Uterus (tissue), 4 donors: ENCODE measurements around the gene TCF19. TPM values are rescaled to one million over a fixed set of nuclear protein-coding genes. Genes with fewer than 3 reads are reported as not detected.

Experiments
- DNase-seq, 2 donors: peaks; one replicate each; pipeline ENCODE4 v3.0.0-alpha.2; 2019 to 2020
- H3K27ac ChIP-seq, 2 donors: fragments of 200-600 bp; sonication (generic); 1 replicate in 1 of 2; 2 replicates in 1 of 2; pipeline ENCODE4 v1.5.1; 2016 to 2018
- H3K27me3 ChIP-seq, 2 donors: fragments of 200-600 bp; sonication (generic); one replicate each; pipeline ENCODE4 v1.5.1; 2018 to 2019; ENCODE audit warnings: control low read depth in 1 of 2
- H3K36me3 ChIP-seq, 2 donors: fragments of 200-600 bp; sonication (generic); one replicate each; pipeline ENCODE4 v1.5.1; 2019; ENCODE audit warnings: control low read depth in 1 of 2
- H3K4me1 ChIP-seq, 2 donors: fragments of 200-600 bp; sonication (generic); one replicate each; pipeline ENCODE4 v1.5.1; 2018 to 2019; ENCODE audit warnings: control low read depth in 1 of 2
- H3K4me3 ChIP-seq, 2 donors: fragments of 200-600 bp; sonication (generic); 1 replicate in 1 of 2; 2 replicates in 1 of 2; pipeline ENCODE4 v1.5.1; 2018 to 2019; ENCODE audit warnings: mild to moderate bottlenecking in 1 of 2
- H3K9me3 ChIP-seq, 2 donors: fragments of 200-600 bp; sonication (generic); one replicate each; pipeline ENCODE4 v1.5.1; 2019; ENCODE audit warnings: control low read depth in 1 of 2
- POLR2A ChIP-seq, 2 donors: fragments of 450-650 bp; IDR thresholded peaks; one replicate each; pipeline ENCODE4 v1.6.1; 2016; ENCODE audit warnings: antibody characterized with exemption in 2 of 2, mild to moderate bottlenecking in 1 of 2, moderate library complexity in 1 of 2
- intact Hi-C: fragments of 100-400 bp; cut with DNase I; formaldehyde crosslinking; loops from one replicate; pipeline ENCODE4 v1.15.1; 2023; ENCODE audit warnings: low total_unique reads
- total RNA-seq, 4 donors: library from RNA; depleted of rRNA in 3 of 4; stranded (reverse); fragments of >200 nt in 3 of 4; gene quantifications; one replicate each; pipeline versions ENCODE4 v1.1.0 to v1.2.4, GENCODE V29; 2014 to 2023
- TF ChIP-seq, protein P1 (sequence below), 4 experiments: fragments of 200-600 bp in 2 of 4; fragments of 450-650 bp in 2 of 4; sonication (generic) in 2 of 4; IDR thresholded peaks; one replicate each; pipeline ENCODE4 v1.5.1; 2016 to 2019; ENCODE audit warnings: antibody characterized with exemption in 4 of 4, mild to moderate bottlenecking in 2 of 4, moderate library complexity in 1 of 4
- donor health status: DM: yes; HTN: yes; CAD: no.

TCF19 gene
- total RNA-seq, 4 donors from 2014 or later = 3.6 to 22.3 (median 12.6) TPM

DNA sequence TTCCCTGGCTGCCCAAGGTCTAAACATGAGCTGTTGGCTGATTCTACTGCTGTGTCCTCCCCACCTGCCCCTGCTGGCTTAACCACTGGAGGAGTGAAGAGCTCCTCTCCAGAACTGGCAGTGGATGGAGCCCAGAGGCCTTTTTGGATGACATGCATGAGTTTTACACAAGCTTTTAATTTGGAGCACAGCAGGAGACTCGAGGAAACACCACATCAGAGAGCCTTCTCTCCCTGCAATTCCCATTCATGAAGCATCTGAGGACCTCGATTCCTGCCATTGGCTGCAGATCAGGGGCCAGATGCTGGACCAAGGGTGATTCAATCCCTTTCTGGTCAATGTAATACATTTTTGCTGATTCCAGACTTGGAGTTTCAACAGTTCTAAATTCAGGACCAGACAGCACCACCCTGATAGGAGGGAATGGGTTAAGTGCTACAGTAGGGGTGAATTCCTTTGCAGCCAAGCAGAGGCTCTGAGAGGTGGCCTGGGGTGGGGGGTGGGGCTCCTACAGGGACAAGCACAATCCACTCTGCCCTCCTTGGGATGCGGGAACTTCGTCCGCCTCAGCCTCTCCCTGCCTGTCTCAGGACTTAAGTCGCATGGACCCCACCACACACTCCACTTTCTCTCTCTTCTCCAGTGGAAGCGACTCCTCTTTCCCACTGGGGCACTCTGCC, 44.4 kb upstream of the TCF19 start:
- no peaks in the 10 kb centered on the region for H3K36me3 ChIP-seq
- no peak overlapping the region for H3K4me3 ChIP-seq
- H3K9me3 ChIP-seq = no peaks in the 10 kb centered on the region
- intact Hi-C loops = no loop called here
- no peak for DNase-seq
- no peaks in the 10 kb centered on the region for H3K27me3 ChIP-seq
- H3K4me1 ChIP-seq = peaks cover 0 to 8% of the 10 kb centered on the region in 2 donors
- peak overlapping the region; percentile 91 to 92 for H3K27ac ChIP-seq
- TF ChIP-seq, protein P1, sequence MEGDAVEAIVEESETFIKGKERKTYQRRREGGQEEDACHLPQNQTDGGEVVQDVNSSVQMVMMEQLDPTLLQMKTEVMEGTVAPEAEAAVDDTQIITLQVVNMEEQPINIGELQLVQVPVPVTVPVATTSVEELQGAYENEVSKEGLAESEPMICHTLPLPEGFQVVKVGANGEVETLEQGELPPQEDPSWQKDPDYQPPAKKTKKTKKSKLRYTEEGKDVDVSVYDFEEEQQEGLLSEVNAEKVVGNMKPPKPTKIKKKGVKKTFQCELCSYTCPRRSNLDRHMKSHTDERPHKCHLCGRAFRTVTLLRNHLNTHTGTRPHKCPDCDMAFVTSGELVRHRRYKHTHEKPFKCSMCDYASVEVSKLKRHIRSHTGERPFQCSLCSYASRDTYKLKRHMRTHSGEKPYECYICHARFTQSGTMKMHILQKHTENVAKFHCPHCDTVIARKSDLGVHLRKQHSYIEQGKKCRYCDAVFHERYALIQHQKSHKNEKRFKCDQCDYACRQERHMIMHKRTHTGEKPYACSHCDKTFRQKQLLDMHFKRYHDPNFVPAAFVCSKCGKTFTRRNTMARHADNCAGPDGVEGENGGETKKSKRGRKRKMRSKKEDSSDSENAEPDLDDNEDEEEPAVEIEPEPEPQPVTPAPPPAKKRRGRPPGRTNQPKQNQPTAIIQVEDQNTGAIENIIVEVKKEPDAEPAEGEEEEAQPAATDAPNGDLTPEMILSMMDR (IDR thresholded peaks at IDR 0.05) = no peak
- TF ChIP-seq POLR2A (IDR thresholded peaks at IDR 0.05) = no peak

DNA sequence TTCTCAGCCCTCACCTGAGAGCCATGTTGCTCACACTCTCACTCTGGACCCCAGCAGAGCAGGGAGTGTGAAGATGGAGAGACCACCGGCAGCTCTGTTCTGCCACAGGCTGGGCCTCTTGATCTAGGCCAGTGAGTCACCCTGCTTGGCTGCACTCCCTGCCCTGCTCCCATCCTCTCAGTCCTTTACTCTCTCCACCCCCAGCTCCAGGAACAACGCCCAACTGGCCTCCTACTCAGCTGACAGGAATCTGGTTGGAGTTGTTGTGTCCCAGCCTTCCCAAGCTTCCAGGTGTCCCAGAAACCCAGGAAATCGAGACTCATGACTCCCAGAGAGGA, 43.9 kb upstream of the TCF19 start, which contains the start of gene PSORS1C1:
Gene PSORS1C1, plus strand, starts transcription at position 260 of the 338 bp plus-strand sequence. CDS start 14,833 bp downstream, outside the sequence.
- H3K4me1 ChIP-seq = peaks cover 0 to 8% of the 10 kb centered on the region in 2 donors

DNA sequence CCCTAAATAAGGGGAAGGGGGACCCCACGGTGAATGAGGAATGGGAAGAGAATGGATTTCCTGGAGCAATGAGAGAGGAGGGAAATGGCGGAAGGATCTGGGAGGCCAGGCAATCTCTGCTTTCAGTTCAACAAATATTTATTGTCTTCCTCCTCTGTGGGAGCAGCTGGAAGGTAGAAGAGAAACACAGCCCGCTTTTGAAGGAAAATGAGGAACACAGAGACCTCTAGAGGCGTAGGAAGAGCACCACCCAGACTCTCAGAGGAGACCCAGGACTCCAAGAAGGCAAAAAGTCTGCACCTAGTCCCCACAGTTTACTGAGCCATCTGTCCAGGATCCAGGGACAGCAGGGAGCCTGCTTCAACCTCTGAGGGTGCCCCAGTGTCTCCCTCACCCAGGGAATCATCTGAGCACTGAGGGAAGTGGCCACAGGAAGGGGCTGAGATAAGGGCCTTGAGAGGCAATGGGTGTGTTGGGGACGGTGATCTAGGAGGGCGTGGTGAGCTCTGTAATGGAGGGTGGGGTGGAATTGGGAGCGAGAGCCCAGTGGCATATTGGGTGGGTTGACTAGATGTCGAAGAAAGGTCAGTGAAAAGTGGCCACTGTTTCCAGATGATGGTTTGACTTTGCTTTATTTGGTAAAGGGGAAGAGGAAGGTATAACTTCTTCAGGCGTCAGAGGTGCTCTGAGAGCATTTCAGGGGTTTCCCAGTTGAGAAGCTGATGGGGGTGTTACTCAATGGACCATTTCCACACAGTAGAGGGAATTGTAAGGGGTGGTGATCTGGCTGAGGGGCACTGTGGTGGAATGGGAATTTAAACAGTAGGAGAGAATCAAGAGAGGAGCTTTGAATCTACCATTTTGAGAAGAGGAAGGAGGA, 43.2 kb upstream of the TCF19 start:
- no peaks in the 10 kb centered on the region for H3K9me3 ChIP-seq
- no peaks in the 10 kb centered on the region for H3K27me3 ChIP-seq
- peak in 1 of 2 donors; percentile 42 for DNase-seq
- H3K27ac ChIP-seq = peak overlapping the region; percentile 91 to 92
- intact Hi-C loops = no loop called here
- TF ChIP-seq, protein P1 (IDR thresholded peaks at IDR 0.05) = peak; percentile 4 to 45 (median 32)
- no peak for TF ChIP-seq POLR2A (IDR thresholded peaks at IDR 0.05)
- H3K4me1 ChIP-seq = peaks cover 0 to 8% of the 10 kb centered on the region in 2 donors
- H3K4me3 ChIP-seq = peak overlapping the region; percentile 21 to 25
- no peaks in the 10 kb centered on the region for H3K36me3 ChIP-seq

More for the DNA sequence above, 43.9 kb upstream of the TCF19 start, which contains the start of gene PSORS1C1:
- Histone ChIP-seq H3K27me3 (no peaks in the 10 kb centered on the region), H3K4me3 (peak within 1 kb of the TSS; percentile 21 to 25), H3K36me3 (no peaks in the 10 kb centered on the region), H3K9me3 (no peaks in the 10 kb centered on the region), H3K27ac (peak within 1 kb of the TSS; percentile 91 to 92)
- DNase-seq = peak; percentile 91 to 96
- intact Hi-C loops = no loop called here
- TF ChIP-seq, protein P1 (IDR thresholded peaks at IDR 0.05) = peak in 1 of 4 experiments; percentile 2
- peak in 1 of 2 donors; percentile 15 for TF ChIP-seq POLR2A (IDR thresholded peaks at IDR 0.05)

DNA sequence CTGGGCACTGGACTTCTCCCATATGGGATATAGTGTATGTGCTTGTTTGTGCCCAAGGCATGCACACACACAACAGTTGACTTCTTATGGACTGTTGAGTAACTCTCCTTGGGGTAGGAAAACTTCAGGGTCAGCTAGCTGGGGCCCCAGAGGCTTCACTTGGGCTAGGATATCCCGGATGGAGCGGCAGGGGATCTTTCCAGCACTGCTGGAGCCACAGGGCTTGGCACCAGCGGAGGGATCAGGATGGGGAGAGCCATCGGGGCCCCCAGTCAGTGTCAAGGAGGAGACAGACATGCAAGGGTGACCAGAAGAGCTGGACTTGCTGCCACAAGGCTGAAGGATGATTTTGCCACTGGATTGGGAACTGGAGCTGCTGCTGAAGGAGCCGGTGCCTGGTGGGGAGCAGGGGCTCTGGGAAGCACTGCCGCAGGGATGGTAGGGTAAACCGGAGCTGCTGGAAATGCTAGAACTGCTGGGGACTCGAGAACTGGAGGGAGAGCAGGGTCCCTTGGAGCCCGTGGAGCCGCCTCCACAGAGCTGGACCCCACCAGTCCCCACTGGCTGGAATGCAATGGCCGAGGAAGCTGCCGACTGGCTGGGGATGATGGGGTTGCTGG, 42.3 kb upstream of the TCF19 start:
- intact Hi-C loops = no loop called here
- DNase-seq = no peak
- peaks cover 0 to 8% of the 10 kb centered on the region in 2 donors for H3K4me1 ChIP-seq
- peak overlapping the region; percentile 91 to 92 for H3K27ac ChIP-seq
- no peak for TF ChIP-seq POLR2A (IDR thresholded peaks at IDR 0.05)
- TF ChIP-seq, protein P1 (IDR thresholded peaks at IDR 0.05) = no peak
- H3K27me3 ChIP-seq = no peaks in the 10 kb centered on the region
- H3K36me3 ChIP-seq = no peaks in the 10 kb centered on the region
- no peak overlapping the region for H3K4me3 ChIP-seq
- no peaks in the 10 kb centered on the region for H3K9me3 ChIP-seq
